ENCODE results near the gene HSD3B7. TPM values are rescaled to one million over a fixed set of nuclear protein-coding genes. Genes with fewer than 3 reads are reported as not detected.

Gene HSD3B7
- total and polyA plus RNA-seq, 2 of the 4 experiments (the other 2 are of a cell fraction): 8.5 to 11.3 TPM

GRCh38 chr16:30951193-30951592 lies 33.8 kb upstream of the HSD3B7 start:
- H2AK9ac ChIP-seq (replicated peaks; ENCODE audit: low read depth, low read length, poor library complexity): peak overlapping the region; percentile 100
- H3K9me1 ChIP-seq (ENCODE audit: insufficient read depth, low read length): peaks cover 11% of the 10 kb centered on the region; the same call in 1 of the 2 replicates
- H4K8ac ChIP-seq (ENCODE audit: low read depth in 2 of 2, low read length in 2 of 2): no peak overlapping the region
- no peak overlapping the region for H2BK120ac ChIP-seq (ENCODE audit: low read depth, low read length)
- ATAC-seq (ENCODE audit: low read depth) (no peak), DNase-seq (no peak)
- TF ChIP-seq, protein P1, sequence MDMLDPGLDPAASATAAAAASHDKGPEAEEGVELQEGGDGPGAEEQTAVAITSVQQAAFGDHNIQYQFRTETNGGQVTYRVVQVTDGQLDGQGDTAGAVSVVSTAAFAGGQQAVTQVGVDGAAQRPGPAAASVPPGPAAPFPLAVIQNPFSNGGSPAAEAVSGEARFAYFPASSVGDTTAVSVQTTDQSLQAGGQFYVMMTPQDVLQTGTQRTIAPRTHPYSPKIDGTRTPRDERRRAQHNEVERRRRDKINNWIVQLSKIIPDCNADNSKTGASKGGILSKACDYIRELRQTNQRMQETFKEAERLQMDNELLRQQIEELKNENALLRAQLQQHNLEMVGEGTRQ (IDR thresholded peaks at IDR 0.05; ENCODE audit: low read depth, low read length): no peak
- TF ChIP-seq MAZ (IDR thresholded peaks at IDR 0.05; ENCODE audit: borderline replicate concordance, low read depth, low read length) (no peak), RCOR1 (IDR thresholded peaks at IDR 0.05; ENCODE audit: insufficient replicate concordance, low read length) (no peak), FOS (IDR thresholded peaks at IDR 0.05; ENCODE audit: low read depth, low read length) (no peak), MAFK (IDR thresholded peaks at IDR 0.05; ENCODE audit: low read depth, low read length) (no peak), POLR2A (IDR thresholded peaks at IDR 0.05; ENCODE audit: low read depth, low read length) (no peak), BHLHE40 (IDR thresholded peaks at IDR 0.05; ENCODE audit: low read depth, low read length) (no peak), CHD1 (IDR thresholded peaks at IDR 0.05; ENCODE audit: low read depth, low read length) (no peak), CEBPB (IDR thresholded peaks at IDR 0.05; ENCODE audit: low read depth, low read length) (no peak), RAD21 (IDR thresholded peaks at IDR 0.05; ENCODE audit: low read length) (no peak)
- no peak overlapping the region for H2BK15ac ChIP-seq (ENCODE audit: low read depth, low read length)
- no peak overlapping the region for H4K5ac ChIP-seq (ENCODE audit: low read depth, low read length)
- WGBS, 2 experiments (ENCODE audit: extremely low coverage in 2 of 2, insufficient read length in 1 of 2): no CpG with 5 or more reads among the region's 1 CpG
- H2AFZ ChIP-seq (replicated peaks; ENCODE audit: low read length, poor library complexity): no peak overlapping the region
- no peak overlapping the region for H3K4me3 ChIP-seq (ENCODE audit: insufficient read depth, low read depth, low read length)
- H3K9ac ChIP-seq (ENCODE audit: low read depth, low read length): no peak overlapping the region
- no peak overlapping the region; the same call in 1 of the 2 replicates for H3K4me2 ChIP-seq (ENCODE audit: low read depth, low read length)
- BruUV-seq (replicated peaks): no TSS peak
- H3K14ac ChIP-seq (replicated peaks; ENCODE audit: low read depth, low read length): no peak overlapping the region
- H3K4me1 ChIP-seq (ENCODE audit: control insufficient read depth, insufficient read depth, low read length): peaks cover 7% of the 10 kb centered on the region
- no peak overlapping the region for H3K23ac ChIP-seq (ENCODE audit: low read depth, low read length)
- POLR2A ChIA-PET (ENCODE audit: unreplicated experiment): interaction anchor here (0.5 kb wide), 1 partner anchor 117 kb away, joined by 3 read pairs; no protein-coding TSS in a partner anchor
- in situ Hi-C loops (cut with MboI; ENCODE audit: low sequenced_read_pairs): no loop called here
- intact Hi-C loops (cut with micrococcal nuclease): loop anchor here (5.0 to 10.0 kb wide), 3 partner anchors 124 to 914 kb away; partner anchors contain the start of genes ZNF646 and ZNF668
- H2AK5ac ChIP-seq (ENCODE audit: low read depth, low read length): no peak overlapping the region
- H3K27ac ChIP-seq (ENCODE audit: insufficient read depth, low read length): no peak overlapping the region
- H3K27me3 ChIP-seq (ENCODE audit: control insufficient read depth, insufficient read depth, low read length): no peaks in the 10 kb centered on the region
- H4K91ac ChIP-seq (ENCODE audit: insufficient read depth, low read depth, low read length): no peak overlapping the region
- CTCF ChIA-PET: no interaction called here
- no peak overlapping the region for H3K4ac ChIP-seq (ENCODE audit: low read depth, low read length)
- no peak overlapping the region for H3K18ac ChIP-seq (ENCODE audit: low read depth, low read length)
- H3K56ac ChIP-seq (ENCODE audit: extremely low read depth, insufficient read depth, low read length): no peak overlapping the region
- H4K20me1 ChIP-seq (ENCODE audit: insufficient read depth, low read length): peaks cover 10% of the 10 kb centered on the region
- H2BK5ac ChIP-seq (ENCODE audit: low read depth, low read length, poor library complexity, severe bottlenecking): no peak overlapping the region
- H3K36me3 ChIP-seq (ENCODE audit: control insufficient read depth, insufficient read depth, low read length): peaks cover 11% of the 10 kb centered on the region; the same call in 1 of the 2 replicates
- dilution Hi-C loops (cut with HindIII; ENCODE audit: low sequenced_read_pairs, unreplicated experiment): no loop called here
- no peaks in the 10 kb centered on the region for H3K9me3 ChIP-seq (ENCODE audit: control insufficient read depth, insufficient read depth, low read length)
- H3K79me1 ChIP-seq (ENCODE audit: low read depth in 1 of 2, low read length in 2 of 2): peaks cover 10 to 38% of the 10 kb centered on the region in 2 experiments; a peak in 3 of 4 replicates
- H2BK20ac ChIP-seq (ENCODE audit: low read depth, low read length): no peak overlapping the region
